Brain microvascular endothelial cell (primary cell): ENCODE measurements around the gene PIAS1.
A peak's percentile ranks its signal among the peaks of the same experiment; 100 is the strongest.

ENCODE experiments used
- DNase-seq: peaks from one replicate; pipeline ENCODE4 v3.0.0-alpha.2; 2020
- H3K27ac ChIP-seq: fragments of 250-450 bp; sonication (Bioruptor Pico); 2 replicates; pipeline ENCODE4 v1.5.1; 2020; ENCODE audit warnings: mild to moderate bottlenecking, moderate library complexity
- H3K27me3 ChIP-seq: fragments of 250-450 bp; sonication (Bioruptor Pico); replicated peaks from 2 replicates; pipeline ENCODE4 v1.5.1; 2020; ENCODE audit warnings: mild to moderate bottlenecking
- H3K36me3 ChIP-seq: fragments of 250-450 bp; sonication (Bioruptor Pico); replicated peaks from 2 replicates; pipeline ENCODE4 v1.5.1; 2020; ENCODE audit warnings: mild to moderate bottlenecking
- H3K4me3 ChIP-seq: 2 replicates; pipeline ENCODE4 v1.5.1; 2011; ENCODE audit warnings: low read depth, mild to moderate bottlenecking, control low read depth, low read length, moderate library complexity
- CTCF ChIP-seq: IDR thresholded peaks from 2 replicates; pipeline ENCODE4 v1.5.1; 2011; ENCODE audit warnings: low read depth, mild to moderate bottlenecking, moderate library complexity, low read length, control low read depth, inconsistent platforms; ENCODE audit errors: missing control alignments
- in situ Hi-C: cut with HindIII; loops from 2 replicates; pipeline ENCODE4 v1.10.0; 2017; ENCODE audit warnings: low sequenced_read_pairs, low pct_ligation_motif_present

PIAS1 gene

GRCh38 chr15:68149059-68149458, 94.9 kb downstream of the PIAS1 start:
- H3K4me3 ChIP-seq = no peak overlapping the region
- DNase-seq = peak; percentile 20
- no peaks in the 10 kb centered on the region for H3K27me3 ChIP-seq
- no peak for TF ChIP-seq CTCF
- no peaks in the 10 kb centered on the region for H3K36me3 ChIP-seq
- no peak overlapping the region for H3K27ac ChIP-seq
- in situ Hi-C loops = no loop called here

- H3K36me3 ChIP-seq = no peaks in the 10 kb centered on the region
- no peak overlapping the region for H3K4me3 ChIP-seq
- in situ Hi-C loops = no loop called here
- no peaks in the 10 kb centered on the region for H3K27me3 ChIP-seq
- no peak overlapping the region for H3K27ac ChIP-seq
- TF ChIP-seq CTCF = no peak
- DNase-seq = no peak
Measured at GRCh38 chr15:68150187-68150586, 96.1 kb downstream of the PIAS1 start.

- no peak overlapping the region for H3K4me3 ChIP-seq
- no peaks in the 10 kb centered on the region for H3K27me3 ChIP-seq
- peaks cover 7% of the 10 kb centered on the region for H3K36me3 ChIP-seq
- no peak for TF ChIP-seq CTCF
- peak; percentile 7 for DNase-seq
- H3K27ac ChIP-seq = no peak overlapping the region
- in situ Hi-C loops = no loop called here
Measured at GRCh38 chr15:68151277-68151676, 97.2 kb downstream of the PIAS1 start.

- H3K27ac ChIP-seq = no peak overlapping the region
- H3K4me3 ChIP-seq = no peak overlapping the region
- no peaks in the 10 kb centered on the region for H3K27me3 ChIP-seq
- TF ChIP-seq CTCF = no peak
- in situ Hi-C loops = no loop called here
- H3K36me3 ChIP-seq = peaks cover 7% of the 10 kb centered on the region
- no peak for DNase-seq
Measured at GRCh38 chr15:68152342-68152741, 98.2 kb downstream of the PIAS1 start.

- TF ChIP-seq CTCF = peak; percentile 81
- H3K27me3 ChIP-seq = no peaks in the 10 kb centered on the region
- no peak overlapping the region for H3K27ac ChIP-seq
- in situ Hi-C loops = no loop called here
- DNase-seq = peak; percentile 40
- H3K36me3 ChIP-seq = peaks cover 7% of the 10 kb centered on the region
- H3K4me3 ChIP-seq = no peak overlapping the region
Measured at GRCh38 chr15:68154923-68155559, 100.9 kb downstream of the PIAS1 start.

GRCh38 chr15:68157074-68157473, 103.0 kb downstream of the PIAS1 start:
- H3K36me3 ChIP-seq = peaks cover 7% of the 10 kb centered on the region
- in situ Hi-C loops = no loop called here
- H3K4me3 ChIP-seq = no peak overlapping the region
- no peak for TF ChIP-seq CTCF
- H3K27ac ChIP-seq = no peak overlapping the region
- no peaks in the 10 kb centered on the region for H3K27me3 ChIP-seq
- DNase-seq = no peak
